ENCODE data around the gene COMMD4.
"Not testable (repeated sequence)": the region's sequence is repeated elsewhere in the genome, so short reads cannot be mapped to it uniquely, and the experiment has no call there.

Gene COMMD4

DNA sequence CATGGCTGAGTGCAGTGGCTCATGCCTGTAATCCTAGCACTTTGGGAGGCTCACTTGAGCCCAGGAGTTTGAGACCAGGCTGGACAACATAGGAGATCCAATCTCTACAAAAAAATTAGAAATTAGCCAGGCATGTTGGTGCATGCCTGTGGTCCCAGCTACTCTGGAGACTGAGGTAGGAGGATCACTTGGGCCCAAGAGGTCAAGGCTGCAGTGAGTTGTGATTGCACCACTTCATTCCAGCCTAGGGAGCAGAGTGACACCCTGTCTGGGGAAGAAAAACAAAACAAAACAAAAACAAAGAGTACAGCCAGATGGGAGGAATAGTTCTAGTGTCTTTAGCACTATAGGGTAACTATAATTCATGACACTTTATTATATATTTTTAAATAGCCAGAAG is 26.2 kb upstream of the COMMD4 start:
- TF ChIP-seq, protein P1, sequence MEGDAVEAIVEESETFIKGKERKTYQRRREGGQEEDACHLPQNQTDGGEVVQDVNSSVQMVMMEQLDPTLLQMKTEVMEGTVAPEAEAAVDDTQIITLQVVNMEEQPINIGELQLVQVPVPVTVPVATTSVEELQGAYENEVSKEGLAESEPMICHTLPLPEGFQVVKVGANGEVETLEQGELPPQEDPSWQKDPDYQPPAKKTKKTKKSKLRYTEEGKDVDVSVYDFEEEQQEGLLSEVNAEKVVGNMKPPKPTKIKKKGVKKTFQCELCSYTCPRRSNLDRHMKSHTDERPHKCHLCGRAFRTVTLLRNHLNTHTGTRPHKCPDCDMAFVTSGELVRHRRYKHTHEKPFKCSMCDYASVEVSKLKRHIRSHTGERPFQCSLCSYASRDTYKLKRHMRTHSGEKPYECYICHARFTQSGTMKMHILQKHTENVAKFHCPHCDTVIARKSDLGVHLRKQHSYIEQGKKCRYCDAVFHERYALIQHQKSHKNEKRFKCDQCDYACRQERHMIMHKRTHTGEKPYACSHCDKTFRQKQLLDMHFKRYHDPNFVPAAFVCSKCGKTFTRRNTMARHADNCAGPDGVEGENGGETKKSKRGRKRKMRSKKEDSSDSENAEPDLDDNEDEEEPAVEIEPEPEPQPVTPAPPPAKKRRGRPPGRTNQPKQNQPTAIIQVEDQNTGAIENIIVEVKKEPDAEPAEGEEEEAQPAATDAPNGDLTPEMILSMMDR (conservative IDR thresholded peaks at IDR 0.05; ENCODE audit: low read depth, low read length) = no peak
- no peak overlapping the region for H3K4me3 ChIP-seq (ENCODE audit: low read depth, low read length)
- peak; percentile 74 for DNase-seq (ENCODE audit: low read depth)

DNA sequence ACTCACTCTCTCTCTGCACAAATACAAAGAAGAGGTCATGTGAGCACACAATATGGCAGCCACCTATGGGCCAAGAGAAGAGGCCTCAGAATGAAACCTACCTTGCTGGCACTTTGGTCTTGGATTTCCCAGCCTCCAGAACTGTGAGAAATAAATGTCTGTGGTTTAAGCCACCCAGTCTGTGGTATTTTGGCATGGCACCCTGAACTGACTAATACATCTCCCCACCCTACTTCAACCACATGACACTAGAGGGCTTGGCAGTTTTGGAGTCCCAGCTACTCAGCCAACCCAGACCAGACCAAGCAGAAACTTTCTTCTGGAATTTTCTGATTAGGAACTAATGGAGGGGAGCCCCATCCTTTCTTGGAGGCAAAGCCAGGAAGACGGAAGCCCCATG is 23.3 kb upstream of the COMMD4 start:
- DNase-seq (ENCODE audit: low read depth); H3K4me3 ChIP-seq (ENCODE audit: low read depth, low read length): not testable (repeated sequence)

DNA sequence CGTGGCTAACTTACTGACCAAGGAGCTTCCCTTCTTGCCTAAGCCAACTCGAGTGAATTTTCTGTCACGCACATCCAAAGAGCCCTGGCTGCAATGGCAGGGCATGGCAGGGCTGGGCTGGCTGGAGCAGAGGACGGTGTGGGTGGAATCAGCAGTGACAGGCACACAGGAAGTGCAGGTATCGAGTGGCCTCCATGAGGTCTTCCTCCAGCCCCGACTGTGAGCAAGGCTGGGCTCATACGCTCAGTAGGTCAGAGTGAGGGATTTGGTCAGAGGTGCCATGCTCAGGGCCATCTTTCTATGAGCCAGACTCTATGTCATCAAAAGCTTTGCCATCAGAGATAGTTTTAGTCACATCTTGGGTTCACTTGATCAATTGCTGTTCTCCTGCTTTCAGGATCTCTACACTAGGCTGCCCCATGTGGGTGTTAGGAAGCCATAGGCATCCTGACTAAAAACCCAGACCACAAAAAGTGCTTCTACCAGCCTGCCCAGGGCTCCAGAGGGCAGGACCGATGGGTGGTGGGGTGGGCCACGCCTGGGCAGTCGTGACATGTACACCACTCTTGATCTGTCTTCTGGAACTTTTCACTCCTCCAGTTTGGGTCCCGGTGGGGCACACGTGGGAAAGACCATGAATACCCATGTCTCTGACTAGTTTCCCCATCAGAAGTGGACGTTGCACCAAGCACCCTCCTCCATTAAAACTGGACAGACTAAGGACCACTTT is 22.6 kb upstream of the COMMD4 start:
- H3K4me3 ChIP-seq (ENCODE audit: low read depth, low read length) = no peak overlapping the region
- no peak for DNase-seq (ENCODE audit: low read depth)
- TF ChIP-seq, protein P1 (conservative IDR thresholded peaks at IDR 0.05; ENCODE audit: low read depth, low read length) = no peak

DNA sequence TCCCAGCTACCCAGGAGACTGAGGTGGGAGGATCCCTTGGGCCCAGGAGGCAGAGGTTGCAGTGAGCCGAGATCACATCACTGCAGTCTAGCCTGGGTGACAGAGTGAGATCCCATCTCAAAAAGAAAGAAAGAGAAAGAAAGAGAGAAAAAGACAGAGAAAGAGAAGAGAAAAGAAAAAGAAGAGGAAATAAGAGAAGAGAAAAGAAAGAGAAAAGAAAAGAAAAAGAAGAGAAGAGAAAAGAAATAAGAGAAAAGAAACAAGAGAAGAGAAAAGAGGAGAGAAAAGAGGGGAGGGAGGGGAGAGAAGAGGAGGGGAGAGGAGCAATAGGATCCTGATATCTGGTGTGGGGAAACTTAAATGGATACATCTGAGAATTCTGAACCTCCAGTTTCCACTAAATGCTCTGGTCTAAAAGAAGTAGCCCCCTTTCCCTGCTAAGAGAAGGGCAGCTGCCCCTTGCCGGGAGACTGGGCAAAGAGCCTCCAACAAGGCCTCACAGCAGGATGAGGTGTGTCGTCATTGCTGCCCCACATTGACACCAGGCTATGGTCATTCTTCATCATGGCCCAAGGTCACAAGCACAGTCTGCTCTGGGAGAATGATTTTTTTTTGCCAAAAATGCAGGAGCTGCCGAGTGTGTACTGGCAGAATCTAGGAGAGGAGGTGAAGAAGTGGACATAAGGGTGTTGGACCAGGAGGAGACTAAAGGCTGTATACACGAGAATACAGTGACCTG is 21.1 kb upstream of the COMMD4 start:
- no peak overlapping the region for H3K4me3 ChIP-seq (ENCODE audit: low read depth, low read length)
- TF ChIP-seq, protein P1 (conservative IDR thresholded peaks at IDR 0.05; ENCODE audit: low read depth, low read length) = no peak
- no peak for DNase-seq (ENCODE audit: low read depth)

DNA sequence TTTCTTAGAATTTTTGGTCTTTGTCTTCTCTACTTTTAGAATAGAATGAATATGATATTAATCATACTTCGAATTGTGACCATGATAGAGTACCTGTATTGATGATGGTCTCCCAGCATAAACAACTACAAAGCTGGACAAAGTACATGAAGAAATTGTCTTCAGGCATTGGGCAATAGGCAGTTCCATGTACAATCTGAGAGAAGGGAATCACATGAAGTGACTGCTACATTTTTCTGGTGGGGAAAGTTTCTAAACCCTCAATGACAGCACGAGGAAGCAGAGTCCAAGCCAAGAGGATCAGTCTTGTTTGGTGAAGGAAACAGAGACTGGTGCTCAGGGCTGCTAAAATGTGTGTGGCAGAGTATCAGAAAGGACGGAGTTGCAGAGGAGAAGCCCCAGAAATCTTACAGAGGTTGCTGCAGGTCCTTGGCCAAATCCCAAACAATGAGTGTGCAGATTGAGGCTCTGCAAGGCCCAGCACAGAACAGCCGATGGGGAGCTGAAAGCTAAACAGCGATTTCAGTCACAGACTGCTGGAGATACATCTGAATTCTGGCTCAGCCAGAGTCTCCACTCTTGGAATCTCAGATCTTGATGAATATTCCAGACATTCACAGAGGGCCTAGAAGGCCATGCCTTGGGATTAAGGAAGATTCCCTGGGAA is 16.5 kb upstream of the COMMD4 start:
- not testable (repeated sequence) for H3K4me3 ChIP-seq (ENCODE audit: low read depth, low read length)
- peak; percentile 23 for DNase-seq (ENCODE audit: low read depth)

DNA sequence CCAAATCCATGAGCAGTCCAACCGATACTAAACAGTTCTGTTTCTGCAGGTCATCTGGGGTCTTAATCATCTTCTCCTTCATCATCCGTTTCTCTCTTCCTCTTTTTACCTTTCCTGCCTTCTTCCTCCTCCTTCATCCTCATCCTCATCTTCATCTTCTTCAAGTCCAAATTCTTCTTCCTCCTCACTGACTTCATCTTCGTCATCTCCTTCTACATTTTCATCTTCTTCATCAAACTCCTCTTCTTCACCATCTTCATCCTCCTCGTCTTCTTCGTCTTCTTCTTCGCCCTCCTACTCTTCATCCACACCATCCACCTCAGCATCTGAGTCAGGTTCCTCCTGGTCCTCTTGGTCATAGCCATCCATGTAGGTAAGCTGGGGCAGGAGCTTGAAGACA is 14.2 kb upstream of the COMMD4 start:
- no peak for DNase-seq (ENCODE audit: low read depth)
- H3K4me3 ChIP-seq (ENCODE audit: low read depth, low read length) = no peak overlapping the region
- TF ChIP-seq, protein P1 (conservative IDR thresholded peaks at IDR 0.05; ENCODE audit: low read depth, low read length) = no peak

DNA sequence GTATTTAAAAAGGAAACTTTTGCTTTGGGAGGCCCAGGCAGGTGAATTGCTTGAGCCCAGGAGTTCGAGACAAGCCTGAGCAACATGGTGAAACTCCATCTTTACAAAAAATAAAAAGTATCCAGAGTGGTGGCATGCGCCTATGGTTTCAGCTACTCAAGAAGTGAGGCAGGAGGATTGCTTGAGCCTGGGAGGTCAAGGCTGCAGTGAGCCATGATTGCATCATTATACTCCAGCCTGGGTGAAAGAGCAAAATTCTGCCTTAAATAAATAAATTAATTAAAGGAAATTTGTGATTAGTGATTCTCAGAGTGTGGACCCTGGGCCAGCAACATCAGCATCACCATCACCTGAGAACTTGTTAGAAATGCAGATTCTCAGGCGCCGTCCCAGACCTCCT is 9.9 kb upstream of the COMMD4 start:
- no peak for DNase-seq (ENCODE audit: low read depth)
- TF ChIP-seq, protein P1 (conservative IDR thresholded peaks at IDR 0.05; ENCODE audit: low read depth, low read length) = no peak
- H3K4me3 ChIP-seq (ENCODE audit: low read depth, low read length) = no peak overlapping the region

All from choroid plexus epithelial cell (primary cell).